Measurements from ENCODE around the gene ADGRV1.

The ADGRV1 gene

DNA sequence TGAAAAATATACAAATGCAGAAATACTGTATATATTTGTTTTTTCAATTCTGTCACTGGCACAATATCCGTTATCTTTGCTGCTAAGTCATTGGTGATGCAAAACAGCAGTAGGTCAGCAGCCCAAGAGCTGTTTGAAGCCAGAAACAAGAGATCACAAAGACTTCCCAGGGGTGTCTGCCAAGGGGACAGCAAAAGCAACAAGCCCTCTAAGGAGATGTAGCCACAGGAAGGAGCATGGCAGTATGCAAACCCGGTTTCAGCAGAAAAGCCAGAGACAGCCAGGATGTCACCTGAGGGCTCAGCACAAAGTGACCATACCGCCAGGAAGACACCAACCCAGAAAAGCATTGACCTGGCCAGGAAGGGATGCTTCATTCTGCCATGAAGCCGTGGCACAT, 583.0 kb downstream of the ADGRV1 start:
- no peak overlapping the region for H3K4me3 ChIP-seq (replicated peaks; ENCODE audit: low read depth, low read length)
- no peak for DNase-seq (ENCODE audit: extremely low read depth, low read depth)
- TF ChIP-seq, protein P1, sequence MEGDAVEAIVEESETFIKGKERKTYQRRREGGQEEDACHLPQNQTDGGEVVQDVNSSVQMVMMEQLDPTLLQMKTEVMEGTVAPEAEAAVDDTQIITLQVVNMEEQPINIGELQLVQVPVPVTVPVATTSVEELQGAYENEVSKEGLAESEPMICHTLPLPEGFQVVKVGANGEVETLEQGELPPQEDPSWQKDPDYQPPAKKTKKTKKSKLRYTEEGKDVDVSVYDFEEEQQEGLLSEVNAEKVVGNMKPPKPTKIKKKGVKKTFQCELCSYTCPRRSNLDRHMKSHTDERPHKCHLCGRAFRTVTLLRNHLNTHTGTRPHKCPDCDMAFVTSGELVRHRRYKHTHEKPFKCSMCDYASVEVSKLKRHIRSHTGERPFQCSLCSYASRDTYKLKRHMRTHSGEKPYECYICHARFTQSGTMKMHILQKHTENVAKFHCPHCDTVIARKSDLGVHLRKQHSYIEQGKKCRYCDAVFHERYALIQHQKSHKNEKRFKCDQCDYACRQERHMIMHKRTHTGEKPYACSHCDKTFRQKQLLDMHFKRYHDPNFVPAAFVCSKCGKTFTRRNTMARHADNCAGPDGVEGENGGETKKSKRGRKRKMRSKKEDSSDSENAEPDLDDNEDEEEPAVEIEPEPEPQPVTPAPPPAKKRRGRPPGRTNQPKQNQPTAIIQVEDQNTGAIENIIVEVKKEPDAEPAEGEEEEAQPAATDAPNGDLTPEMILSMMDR (IDR thresholded peaks at IDR 0.05; ENCODE audit: low read depth, low read length, missing control alignments) = no peak

DNA sequence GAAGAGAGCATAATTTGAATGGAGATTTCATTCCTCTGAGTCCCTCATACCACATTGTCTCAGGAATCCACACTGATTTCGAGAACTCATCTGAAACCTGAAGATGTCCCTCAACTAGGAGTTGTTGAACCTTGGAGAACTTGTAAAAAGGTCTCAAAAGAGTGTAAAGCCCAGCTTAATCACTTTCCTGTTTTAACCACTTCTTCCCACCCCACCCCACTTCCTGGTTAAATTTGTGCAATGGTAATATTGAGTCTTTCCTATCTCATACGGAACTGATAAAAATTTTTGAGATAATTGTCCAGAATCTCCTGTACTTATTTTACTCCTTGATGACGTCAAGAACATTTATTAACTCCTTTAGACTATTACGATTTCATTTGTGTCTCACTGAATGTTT, 583.8 kb downstream of the ADGRV1 start:
- no peak for DNase-seq (ENCODE audit: extremely low read depth, low read depth)
- TF ChIP-seq, protein P1 (IDR thresholded peaks at IDR 0.05; ENCODE audit: low read depth, low read length, missing control alignments) = no peak
- H3K4me3 ChIP-seq (replicated peaks; ENCODE audit: low read depth, low read length) = no peak overlapping the region

DNA sequence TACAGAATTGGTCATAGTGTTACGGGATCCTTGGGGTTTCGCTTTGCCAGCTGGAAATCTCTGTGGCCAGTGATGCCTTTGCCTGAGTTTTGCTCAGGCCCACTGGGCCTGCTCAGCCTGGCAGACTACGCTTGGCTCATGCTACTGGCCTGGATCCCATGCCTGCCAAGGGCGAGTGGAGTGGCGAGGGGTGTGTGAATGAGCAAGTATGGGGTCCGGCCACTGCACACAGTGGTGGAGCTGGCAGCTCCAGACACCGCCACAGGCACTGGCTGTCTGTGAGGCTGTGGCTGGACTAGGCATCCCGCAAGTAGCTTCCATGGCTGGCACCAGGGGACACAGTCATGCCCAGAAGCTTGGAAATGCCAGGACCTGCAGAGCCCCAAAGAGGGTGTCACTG, 584.2 kb downstream of the ADGRV1 start:
- TF ChIP-seq, protein P1 (IDR thresholded peaks at IDR 0.05; ENCODE audit: low read depth, low read length, missing control alignments) = no peak
- DNase-seq (ENCODE audit: extremely low read depth, low read depth) = no peak
- no peak overlapping the region for H3K4me3 ChIP-seq (replicated peaks; ENCODE audit: low read depth, low read length)

DNA sequence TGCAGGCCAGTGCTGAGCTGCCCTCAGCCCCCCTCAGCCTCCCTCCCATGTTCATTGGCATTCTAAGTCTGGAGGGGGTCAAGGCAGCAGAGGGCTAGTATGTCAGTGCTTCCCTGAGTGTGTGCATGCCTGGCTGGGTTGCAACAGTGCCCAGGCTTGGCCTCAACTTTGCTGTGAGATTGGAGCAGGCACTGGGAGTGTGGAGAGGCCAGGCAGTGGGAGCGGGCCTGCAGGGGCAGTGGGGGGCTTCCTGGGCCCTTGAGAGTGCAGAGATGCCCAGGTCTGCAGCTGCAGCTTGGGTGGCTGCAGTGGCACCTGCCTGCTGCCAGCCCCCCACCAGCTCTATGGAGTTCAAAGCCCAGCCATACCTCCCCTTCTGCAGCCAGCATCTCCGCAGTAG, 585.2 kb downstream of the ADGRV1 start:
- H3K4me3 ChIP-seq (replicated peaks; ENCODE audit: low read depth, low read length) = no peak overlapping the region
- TF ChIP-seq, protein P1 (IDR thresholded peaks at IDR 0.05; ENCODE audit: low read depth, low read length, missing control alignments) = no peak
- DNase-seq (ENCODE audit: extremely low read depth, low read depth) = no peak

DNA sequence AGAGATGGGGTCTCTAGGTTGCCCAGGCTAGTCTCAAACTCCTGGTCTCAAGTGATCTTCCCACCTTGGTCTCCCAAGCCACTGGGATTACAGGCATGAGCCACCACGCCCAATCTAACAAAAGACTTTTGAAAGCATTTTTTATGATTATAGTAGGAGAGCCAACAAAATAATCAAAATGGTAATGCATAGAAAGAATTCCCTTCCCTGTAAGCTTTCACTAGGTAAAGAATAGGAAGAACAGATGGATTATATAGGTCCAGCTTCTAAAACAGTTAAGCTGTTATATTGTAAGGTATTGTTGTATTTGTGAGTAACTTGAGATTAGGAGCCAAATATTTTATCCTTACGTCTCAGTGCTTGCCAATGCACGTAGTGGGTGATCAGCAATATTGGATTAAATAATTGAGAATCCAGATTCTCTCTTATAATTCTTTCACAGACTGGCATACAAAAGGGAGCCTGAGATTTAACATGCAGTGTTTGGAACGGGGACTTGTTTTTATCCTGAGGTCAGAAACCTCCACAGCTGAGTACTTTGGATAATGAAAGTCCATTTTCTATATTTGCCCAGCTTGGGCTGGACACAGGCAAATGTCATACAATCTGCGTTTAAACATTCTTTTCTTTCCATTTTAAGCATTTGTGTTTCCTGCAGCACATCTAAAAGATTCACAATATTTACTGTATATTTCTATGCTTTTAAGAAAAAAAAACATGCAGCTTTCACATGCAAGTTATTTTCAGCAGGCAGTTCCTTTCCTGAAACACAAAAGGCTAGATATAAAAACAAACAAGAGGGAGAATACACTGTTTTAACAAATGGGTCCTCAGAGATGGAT, 586.1 kb downstream of the ADGRV1 start:
- TF ChIP-seq, protein P1 (IDR thresholded peaks at IDR 0.05; ENCODE audit: low read depth, low read length, missing control alignments) = no peak
- H3K4me3 ChIP-seq (replicated peaks; ENCODE audit: low read depth, low read length) = no peak overlapping the region
- DNase-seq (ENCODE audit: extremely low read depth, low read depth) = no peak

DNA sequence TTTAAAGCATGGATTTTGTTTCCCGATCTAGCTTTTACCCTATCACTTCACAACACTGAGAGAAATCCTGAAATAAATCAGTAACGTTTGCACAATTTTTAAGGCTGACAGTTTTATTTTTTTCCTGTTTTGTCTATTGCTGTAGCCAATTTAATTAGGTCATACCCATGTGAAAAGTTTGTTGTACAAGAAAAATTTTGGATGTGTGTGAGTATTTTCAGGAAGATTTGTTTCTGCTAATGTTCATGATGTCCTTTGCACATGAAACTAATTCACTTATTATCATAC, 586.7 kb downstream of the ADGRV1 start:
- H3K4me3 ChIP-seq (replicated peaks; ENCODE audit: low read depth, low read length) = no peak overlapping the region
- no peak for DNase-seq (ENCODE audit: extremely low read depth, low read depth)
- TF ChIP-seq, protein P1 (IDR thresholded peaks at IDR 0.05; ENCODE audit: low read depth, low read length, missing control alignments) = no peak

DNA sequence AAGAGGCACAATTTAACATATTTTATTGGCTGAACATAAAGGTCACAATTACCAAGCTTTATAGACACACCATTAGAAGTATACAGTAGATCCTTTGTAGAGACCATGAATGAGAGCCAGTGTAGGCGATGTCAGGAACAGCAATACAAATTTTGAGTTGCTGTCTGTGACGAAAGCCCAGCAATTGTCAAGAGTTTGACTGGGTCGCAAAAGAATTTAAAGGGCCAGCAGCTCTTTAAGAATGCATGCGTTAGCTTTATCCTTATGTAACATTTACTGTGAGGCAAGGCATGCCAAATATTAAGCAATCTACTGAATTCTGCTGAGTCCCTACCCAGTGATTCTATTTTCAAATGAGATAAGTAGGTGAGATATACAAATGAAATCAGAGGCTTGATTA, 587.6 kb downstream of the ADGRV1 start:
- no peak for DNase-seq (ENCODE audit: extremely low read depth, low read depth)
- H3K4me3 ChIP-seq (replicated peaks; ENCODE audit: low read depth, low read length) = no peak overlapping the region
- TF ChIP-seq, protein P1 (IDR thresholded peaks at IDR 0.05; ENCODE audit: low read depth, low read length, missing control alignments) = no peak
